Eye (tissue), 1 donor: ENCODE data around the gene CACNB1.

Experiments used
- DNase-seq: peaks from one replicate; pipeline ENCODE4 v3.0.0-alpha.2; 2015

Gene CACNB1

GRCh38 chr17:39200070-39200879 lies 2.8 kb upstream of the CACNB1 start, which contains the start of gene RPL19:
TSS of gene RPL19 (plus strand) at chr17:39200283. CDS start at chr17:39200345, 62 bp downstream.
- DNase-seq: peak; percentile 97

GRCh38 chr17:39199820-39200069 lies 2.3 kb upstream of the CACNB1 start:
- DNase-seq: no peak

GRCh38 chr17:39198186-39198566 lies 707 bp upstream of the CACNB1 start:
- DNase-seq: no peak

- no peak for DNase-seq
These were observed 619 bp downstream of the CACNB1 start for GRCh38 chr17:39196808-39197291.

GRCh38 chr17:39196241-39196807 lies 1.1 kb downstream of the CACNB1 start:
- DNase-seq: no peak

- DNase-seq: no peak
These were observed 1.8 kb downstream of the CACNB1 start for GRCh38 chr17:39195568-39196160.

GRCh38 chr17:39194985-39195524 lies 2.4 kb downstream of the CACNB1 start:
- DNase-seq: no peak

- peak; percentile 53 for DNase-seq
These were observed 3.1 kb downstream of the CACNB1 start for GRCh38 chr17:39194089-39194984.

GRCh38 chr17:39193346-39193745 lies 4.1 kb downstream of the CACNB1 start:
- DNase-seq: no peak

- DNase-seq: no peak
These were observed 4.6 kb downstream of the CACNB1 start for GRCh38 chr17:39192901-39193300.

- no peak for DNase-seq
These were observed 5.5 kb downstream of the CACNB1 start for GRCh38 chr17:39191750-39192510.

GRCh38 chr17:39187152-39187830 lies 10.2 kb downstream of the CACNB1 start:
- DNase-seq: no peak

- DNase-seq: no peak
These were observed 10.9 kb downstream of the CACNB1 start for GRCh38 chr17:39186481-39187002.

GRCh38 chr17:39183720-39184119 lies 13.7 kb downstream of the CACNB1 start:
- no peak for DNase-seq

- no peak for DNase-seq
These were observed 14.4 kb downstream of the CACNB1 start for GRCh38 chr17:39183045-39183444.

GRCh38 chr17:39181303-39181702 lies 16.2 kb downstream of the CACNB1 start:
- no peak for DNase-seq

- no peak for DNase-seq
These were observed 18.9 kb downstream of the CACNB1 start for GRCh38 chr17:39178536-39178935.

GRCh38 chr17:39177256-39177655 lies 20.2 kb downstream of the CACNB1 start:
- no peak for DNase-seq

- no peak for DNase-seq
These were observed 21.8 kb downstream of the CACNB1 start for GRCh38 chr17:39175695-39176093.

- peak; percentile 93 for DNase-seq
These were observed 22.4 kb downstream of the CACNB1 start for GRCh38 chr17:39174920-39175694.
